Measurements from ENCODE around the gene FIGLA. TPM values are rescaled to one million over a fixed set of nuclear protein-coding genes. Genes with fewer than 3 reads are reported as not detected.
"Not testable (repeated sequence)": the region's sequence is repeated elsewhere in the genome, so short reads cannot be mapped to it uniquely, and the experiment has no call there.

FIGLA gene
- total and polyA plus RNA-seq, 2 experiments from 2014 or later = not detected

DNA sequence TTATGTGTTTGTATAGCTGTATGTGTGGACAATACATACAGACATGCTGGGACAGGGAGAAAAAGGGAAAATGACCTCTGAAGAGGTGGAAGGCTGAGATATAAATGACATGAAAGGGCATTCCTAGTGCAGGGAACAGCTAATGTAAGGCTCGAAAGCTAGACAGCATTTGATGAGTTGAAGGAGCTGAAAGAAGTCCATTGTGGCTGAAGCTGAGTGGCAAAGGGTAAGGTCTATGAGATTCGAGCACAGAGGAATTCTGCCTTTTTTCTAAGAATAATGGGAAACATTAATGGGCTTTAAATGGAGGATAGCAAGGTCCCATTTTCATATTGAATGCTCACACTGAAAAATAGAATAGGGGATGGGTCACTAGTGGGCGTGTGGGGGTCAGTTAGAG lies 46.0 kb downstream of the FIGLA start:
- no peaks in the 10 kb centered on the region for H3K79me2 ChIP-seq (ENCODE audit: insufficient read depth)
- no peak overlapping the region for H2AFZ ChIP-seq
- no peaks in the 10 kb centered on the region for H4K20me1 ChIP-seq (ENCODE audit: insufficient read depth)
- H3K36me3 ChIP-seq (ENCODE audit: low read depth) = no peaks in the 10 kb centered on the region
- in situ Hi-C loops (cut with MboI) = no loop called here
- no peak for DNase-seq
- H3K4me1 ChIP-seq (ENCODE audit: insufficient read depth) = no peaks in the 10 kb centered on the region
- 41 to 43% methylated on average over 3 of the region's 3 CpGs for WGBS, 2 experiments (ENCODE audit: low coverage in 1 of 2, low lambda C conversion rate in 2 of 2, missing lambda C conversion rate in 2 of 2)
- no peak overlapping the region for H3K9ac ChIP-seq
- H3K4me2 ChIP-seq (ENCODE audit: unreplicated experiment) = no peak overlapping the region
- H3K9me3 ChIP-seq (ENCODE audit: low read depth) = no peaks in the 10 kb centered on the region
- no peak overlapping the region for H3K27ac ChIP-seq
- TF ChIP-seq EZH2 (IDR thresholded peaks at IDR 0.05; ENCODE audit: insufficient read depth, poor library complexity, severe bottlenecking) (no peak), EZH2phosphoT487 (IDR thresholded peaks at IDR 0.05; ENCODE audit: insufficient read depth, low read depth) (no peak)
- no peaks in the 10 kb centered on the region for H3K9me2 ChIP-seq (ENCODE audit: insufficient read depth)
- peaks cover 20% of the 10 kb centered on the region for H3K27me3 ChIP-seq (replicated peaks; ENCODE audit: insufficient read depth)
- H3K4me3 ChIP-seq = no peak overlapping the region
- no peaks in the 10 kb centered on the region for H3F3A ChIP-seq (ENCODE audit: insufficient read depth)

DNA sequence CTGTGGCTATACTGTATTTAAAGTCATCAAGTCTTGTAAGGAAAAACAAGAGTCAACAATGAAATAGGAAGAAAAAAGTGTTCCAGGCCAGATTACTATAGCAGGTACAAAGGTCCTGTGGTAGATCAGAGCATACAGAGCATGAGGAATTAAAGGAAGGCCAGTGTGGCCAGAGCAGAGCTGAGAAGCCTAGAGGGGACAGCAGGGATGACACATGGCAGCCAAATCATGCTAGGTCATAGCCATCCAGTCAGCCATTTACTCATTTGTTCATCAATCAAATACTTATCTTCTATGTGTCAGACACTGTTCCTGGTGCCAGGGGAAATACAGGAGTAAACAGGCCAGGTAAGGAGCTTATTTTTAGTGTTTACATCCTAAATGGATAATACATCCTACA lies 46.8 kb downstream of the FIGLA start:
- no peaks in the 10 kb centered on the region for H3K79me2 ChIP-seq (ENCODE audit: insufficient read depth)
- H3K4me1 ChIP-seq (ENCODE audit: insufficient read depth) = no peaks in the 10 kb centered on the region
- no peaks in the 10 kb centered on the region for H3K9me2 ChIP-seq (ENCODE audit: insufficient read depth)
- H3F3A ChIP-seq (ENCODE audit: insufficient read depth) = no peaks in the 10 kb centered on the region
- no peak overlapping the region for H3K4me2 ChIP-seq (ENCODE audit: unreplicated experiment)
- DNase-seq = no peak
- no peaks in the 10 kb centered on the region for H3K9me3 ChIP-seq (ENCODE audit: low read depth)
- TF ChIP-seq EZH2phosphoT487 (IDR thresholded peaks at IDR 0.05; ENCODE audit: insufficient read depth, low read depth) (no peak), EZH2 (IDR thresholded peaks at IDR 0.05; ENCODE audit: insufficient read depth, poor library complexity, severe bottlenecking) (no peak)
- no peaks in the 10 kb centered on the region for H4K20me1 ChIP-seq (ENCODE audit: insufficient read depth)
- in situ Hi-C loops (cut with MboI) = no loop called here
- H3K9ac ChIP-seq = no peak overlapping the region
- H3K27ac ChIP-seq = no peak overlapping the region
- H3K4me3 ChIP-seq = no peak overlapping the region
- peaks cover 13% of the 10 kb centered on the region for H3K27me3 ChIP-seq (replicated peaks; ENCODE audit: insufficient read depth)
- H2AFZ ChIP-seq = no peak overlapping the region
- H3K36me3 ChIP-seq (ENCODE audit: low read depth) = no peaks in the 10 kb centered on the region

DNA sequence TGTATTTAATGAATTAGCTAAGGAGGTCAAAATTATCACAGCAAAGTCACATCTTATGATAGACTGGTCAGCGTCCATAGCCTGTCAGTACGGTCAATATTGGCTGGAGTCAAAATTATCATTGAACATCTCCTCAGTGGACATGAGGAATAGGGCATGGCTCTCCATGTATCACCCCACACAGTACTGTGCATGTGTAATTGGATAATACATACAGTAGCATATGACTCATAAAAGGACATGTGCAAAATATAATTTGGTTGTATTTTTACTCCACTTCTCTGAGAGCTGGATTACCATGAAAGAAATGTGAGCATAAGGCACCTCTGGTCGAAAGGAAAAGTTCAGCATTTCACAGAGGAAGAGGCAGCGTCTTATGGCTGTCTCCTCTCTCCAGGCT lies 47.4 kb downstream of the FIGLA start:
- DNase-seq = peak; percentile 3
- no peak overlapping the region for H3K4me2 ChIP-seq (ENCODE audit: unreplicated experiment)
- no peak overlapping the region for H3K4me3 ChIP-seq
- no peak overlapping the region for H3K9ac ChIP-seq
- no peak overlapping the region for H2AFZ ChIP-seq
- no peak overlapping the region for H3K27ac ChIP-seq
- no peaks in the 10 kb centered on the region for H3K36me3 ChIP-seq (ENCODE audit: low read depth)
- no peaks in the 10 kb centered on the region for H3K9me3 ChIP-seq (ENCODE audit: low read depth)
- no peaks in the 10 kb centered on the region for H4K20me1 ChIP-seq (ENCODE audit: insufficient read depth)
- no peak for TF ChIP-seq EZH2phosphoT487 (IDR thresholded peaks at IDR 0.05; ENCODE audit: insufficient read depth, low read depth)
- TF ChIP-seq EZH2 (IDR thresholded peaks at IDR 0.05; ENCODE audit: insufficient read depth, poor library complexity, severe bottlenecking) = no peak
- H3K9me2 ChIP-seq (ENCODE audit: insufficient read depth) = no peaks in the 10 kb centered on the region
- in situ Hi-C loops (cut with MboI) = no loop called here
- 78 to 82% methylated on average over 4 of the region's 4 CpGs for WGBS, 2 experiments (ENCODE audit: low coverage in 1 of 2, low lambda C conversion rate in 2 of 2, missing lambda C conversion rate in 2 of 2)
- H3K27me3 ChIP-seq (replicated peaks; ENCODE audit: insufficient read depth) = peaks cover 13% of the 10 kb centered on the region
- no peaks in the 10 kb centered on the region for H3K79me2 ChIP-seq (ENCODE audit: insufficient read depth)
- no peaks in the 10 kb centered on the region for H3F3A ChIP-seq (ENCODE audit: insufficient read depth)
- no peaks in the 10 kb centered on the region for H3K4me1 ChIP-seq (ENCODE audit: insufficient read depth)

DNA sequence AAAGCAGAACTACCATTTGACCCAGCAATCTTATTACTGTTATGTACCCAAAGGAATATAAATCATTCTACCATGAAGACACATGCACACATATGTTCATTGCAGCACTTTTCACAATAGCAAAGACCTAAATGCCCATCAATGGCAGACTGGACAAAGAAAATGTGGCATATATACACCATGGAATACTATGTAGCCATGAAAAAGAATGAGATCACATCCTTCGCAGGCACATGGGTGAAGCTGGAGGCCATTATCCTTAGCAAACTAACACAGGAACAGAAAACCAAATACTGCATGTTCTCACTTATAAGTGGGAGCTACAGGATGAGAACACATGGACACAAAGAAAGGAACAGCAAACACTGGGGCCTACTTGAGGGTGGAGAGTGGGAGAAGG lies 51.0 kb downstream of the FIGLA start:
- H3K27me3 ChIP-seq (replicated peaks; ENCODE audit: insufficient read depth) = peaks cover 15% of the 10 kb centered on the region; the same call in 1 of the 2 replicates
- H3K4me2 ChIP-seq (ENCODE audit: unreplicated experiment); H3K27ac ChIP-seq; in situ Hi-C loops (cut with MboI); H3K9ac ChIP-seq; H3K9me2 ChIP-seq (ENCODE audit: insufficient read depth); H3K79me2 ChIP-seq (ENCODE audit: insufficient read depth); DNase-seq; H2AFZ ChIP-seq; H3K4me1 ChIP-seq (ENCODE audit: insufficient read depth); H3K9me3 ChIP-seq (ENCODE audit: low read depth); H4K20me1 ChIP-seq (ENCODE audit: insufficient read depth); H3K4me3 ChIP-seq; H3F3A ChIP-seq (ENCODE audit: insufficient read depth); H3K36me3 ChIP-seq (ENCODE audit: low read depth): not testable (repeated sequence)
- WGBS, 2 experiments (ENCODE audit: low coverage in 1 of 2, low lambda C conversion rate in 2 of 2, missing lambda C conversion rate in 2 of 2) = 67 to 69% methylated on average over 1 of the region's 1 CpG

DNA sequence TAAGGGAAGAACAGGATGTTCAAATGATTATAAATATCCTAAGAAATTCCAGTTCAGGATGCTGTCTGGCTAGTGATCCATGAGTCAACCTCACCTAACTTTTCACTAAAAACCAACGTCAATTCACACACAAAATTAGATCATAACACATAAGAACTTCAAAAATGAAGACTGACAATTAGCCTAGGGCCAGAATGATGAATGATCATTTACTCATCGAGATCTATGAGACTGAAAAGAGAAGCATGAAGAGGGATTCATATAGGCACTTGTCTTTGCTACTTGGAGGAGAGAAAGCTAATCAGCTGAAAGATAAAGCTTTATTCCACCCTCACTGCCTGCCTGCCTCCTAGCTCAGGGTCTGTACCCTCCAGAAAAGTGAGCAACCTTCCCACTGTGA lies 52.3 kb downstream of the FIGLA start:
- Histone ChIP-seq H3K9ac (no peak overlapping the region), H3F3A (ENCODE audit: insufficient read depth) (no peaks in the 10 kb centered on the region), H3K4me2 (ENCODE audit: unreplicated experiment) (no peak overlapping the region), H2AFZ (no peak overlapping the region), H4K20me1 (ENCODE audit: insufficient read depth) (no peaks in the 10 kb centered on the region), H3K9me2 (ENCODE audit: insufficient read depth) (no peaks in the 10 kb centered on the region), H3K4me3 (no peak overlapping the region), H3K27me3 (replicated peaks; ENCODE audit: insufficient read depth) (peaks cover 23% of the 10 kb centered on the region), H3K36me3 (ENCODE audit: low read depth) (no peaks in the 10 kb centered on the region), H3K79me2 (ENCODE audit: insufficient read depth) (no peaks in the 10 kb centered on the region), H3K27ac (no peak overlapping the region), H3K9me3 (ENCODE audit: low read depth) (no peaks in the 10 kb centered on the region), H3K4me1 (ENCODE audit: insufficient read depth) (no peaks in the 10 kb centered on the region)
- WGBS, 2 experiments (ENCODE audit: low coverage in 1 of 2, low lambda C conversion rate in 2 of 2, missing lambda C conversion rate in 2 of 2) = 46 to 62% methylated on average over 2 of the region's 2 CpGs
- in situ Hi-C loops (cut with MboI) = no loop called here
- TF ChIP-seq EZH2 (IDR thresholded peaks at IDR 0.05; ENCODE audit: insufficient read depth, poor library complexity, severe bottlenecking) = no peak
- DNase-seq = no peak
